GM12801 (cell line): Measurements from ENCODE around the gene KDM6B.

Source experiments
- CTCF ChIP-seq: IDR thresholded peaks from one replicate; pipeline ENCODE4 v1.5.1; 2011; ENCODE audit warnings: control low read depth; ENCODE audit not compliant: insufficient read length; ENCODE audit errors: extremely low read depth

The KDM6B gene

DNA sequence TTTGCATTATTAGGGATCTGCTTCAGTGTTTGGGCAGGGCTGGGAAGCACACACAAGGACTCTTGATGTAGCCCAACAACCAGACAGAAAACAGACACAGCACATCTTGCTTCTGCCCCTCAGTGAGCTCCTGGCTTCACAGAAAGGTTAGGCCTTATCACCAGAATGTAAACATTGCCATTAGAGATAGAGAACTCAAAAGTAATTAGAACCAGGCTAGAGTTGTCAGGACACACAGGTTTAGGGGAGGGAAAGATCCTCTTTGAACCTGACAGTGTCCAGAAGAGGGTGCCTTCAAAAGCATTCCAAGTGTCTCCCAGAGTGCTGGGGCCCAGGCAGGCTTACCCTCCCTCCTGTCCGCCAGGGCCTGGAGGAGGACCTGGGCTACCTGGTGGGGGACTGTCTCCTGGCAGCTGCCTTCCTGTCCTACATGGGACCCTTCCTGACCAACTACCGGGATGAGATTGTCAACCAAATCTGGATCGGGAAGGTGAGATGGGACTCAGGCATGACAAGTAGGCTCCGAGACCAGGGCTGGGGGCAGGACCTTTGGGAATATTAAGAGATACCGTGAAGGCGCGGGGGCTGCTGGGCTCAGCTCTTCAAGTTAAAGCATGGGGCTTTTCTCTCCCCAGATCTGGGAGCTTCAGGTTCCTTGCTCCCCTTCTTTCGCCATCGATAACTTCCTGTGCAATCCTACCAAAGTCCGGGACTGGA is 16.9 kb upstream of the KDM6B start:
- TF ChIP-seq CTCF: no peak

GRCh38 chr17:7817643-7817964 is 16.4 kb upstream of the KDM6B start:
- TF ChIP-seq CTCF: no peak

DNA sequence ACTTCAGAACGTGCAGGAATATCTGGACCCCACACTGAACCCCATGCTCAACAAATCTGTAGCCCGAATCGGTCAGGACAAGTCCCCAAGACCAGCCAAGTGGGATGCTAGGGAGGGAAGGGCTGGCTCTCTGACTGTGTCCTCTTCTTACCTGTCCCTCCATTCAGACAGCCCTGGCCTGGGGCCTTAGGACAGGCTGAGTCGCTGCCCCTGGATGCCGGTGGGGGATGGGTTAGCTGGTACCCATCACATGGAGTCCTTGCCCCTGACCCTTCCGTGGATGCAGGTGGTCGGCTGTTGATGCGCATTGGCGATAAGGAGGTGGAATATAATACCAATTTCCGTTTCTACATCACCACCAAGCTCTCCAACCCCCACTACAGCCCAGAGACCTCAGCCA is 16.0 kb upstream of the KDM6B start:
- TF ChIP-seq CTCF: no peak

DNA sequence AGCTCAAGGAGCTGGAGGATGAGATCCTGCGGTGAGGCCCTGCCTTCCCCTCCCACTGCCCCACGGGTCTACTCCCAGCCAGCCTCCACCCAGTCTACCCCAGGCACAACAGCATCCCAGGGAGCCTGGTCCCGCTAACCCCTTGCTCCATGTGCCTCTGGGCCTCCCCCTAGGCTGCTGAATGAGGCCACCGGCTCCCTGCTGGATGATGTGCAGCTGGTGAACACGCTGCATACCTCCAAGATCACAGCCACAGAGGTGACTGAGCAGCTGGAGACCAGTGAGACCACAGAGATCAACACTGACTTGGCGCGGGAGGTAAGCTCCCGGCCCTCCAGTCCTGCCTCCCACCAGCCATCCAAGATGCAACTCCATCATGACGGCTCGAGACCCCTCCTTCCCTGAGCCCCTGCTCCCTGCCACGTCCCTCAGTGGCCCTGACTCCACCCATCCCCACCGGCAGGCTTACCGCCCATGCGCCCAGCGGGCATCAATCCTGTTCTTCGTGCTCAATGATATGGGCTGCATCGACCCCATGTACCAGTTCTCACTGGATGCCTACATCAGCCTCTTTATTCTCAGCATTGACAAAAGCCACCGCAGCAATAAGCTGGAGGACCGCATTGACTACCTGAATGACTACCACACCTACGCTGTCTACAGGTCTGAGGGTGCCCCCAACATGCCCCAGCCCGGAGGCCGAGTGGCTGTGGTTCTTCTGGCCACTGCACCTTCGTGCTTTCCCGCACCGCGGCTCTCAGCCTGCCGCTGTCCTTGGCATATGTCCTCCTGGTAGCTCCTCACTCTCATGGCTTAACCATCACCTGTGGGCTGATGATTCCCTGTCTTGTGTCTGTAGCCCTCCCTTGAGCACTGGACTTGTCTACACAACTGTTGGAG is 15.0 kb upstream of the KDM6B start:
- no peak for TF ChIP-seq CTCF

- TF ChIP-seq CTCF: no peak
These were observed 13.8 kb upstream of the KDM6B start for GRCh38 chr17:7820231-7820630.

DNA sequence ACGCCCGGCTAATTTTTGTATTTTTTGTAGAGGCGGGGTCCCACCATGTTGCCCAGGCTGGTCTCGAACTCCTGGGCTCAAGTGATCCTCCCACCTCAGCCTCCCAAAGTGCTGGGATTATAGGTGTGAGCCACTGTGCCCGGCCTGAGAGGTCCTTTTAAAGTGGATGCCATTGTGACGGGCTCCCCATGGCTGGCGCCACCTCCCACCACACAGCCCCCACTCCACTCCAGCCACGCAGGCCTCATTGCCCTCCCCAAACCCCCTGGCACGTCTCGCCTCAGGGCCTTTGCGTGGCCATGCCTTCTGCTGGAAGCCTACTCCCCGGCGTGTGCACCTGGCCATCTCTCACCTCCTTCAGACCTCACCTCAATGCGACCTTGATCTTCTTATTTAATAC is 11.9 kb upstream of the KDM6B start:
- TF ChIP-seq CTCF: no peak

DNA sequence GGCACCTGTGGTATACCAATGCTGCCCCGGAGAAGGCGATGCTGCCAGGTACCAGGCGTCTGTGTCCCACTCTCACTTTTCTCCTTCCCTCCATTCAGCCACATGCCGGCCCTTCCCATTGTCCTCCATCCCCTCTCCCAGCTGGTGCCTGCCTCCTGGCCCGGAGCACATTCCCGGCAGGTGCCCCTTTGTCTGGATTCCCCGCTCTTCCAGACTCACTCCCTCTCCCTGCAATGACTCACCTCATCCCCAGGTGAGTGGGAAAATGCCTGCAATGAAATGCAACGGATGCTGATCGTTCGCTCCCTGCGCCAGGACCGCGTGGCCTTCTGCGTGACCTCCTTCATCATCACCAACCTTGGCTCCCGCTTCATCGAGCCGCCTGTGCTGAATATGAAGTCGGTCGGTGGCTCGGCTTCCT is 10.4 kb upstream of the KDM6B start:
- no peak for TF ChIP-seq CTCF
